ENCODE results near the gene ZNF829. TPM values are rescaled to one million over a fixed set of nuclear protein-coding genes. Genes with fewer than 3 reads are reported as not detected.

Gene ZNF829
- polyA plus RNA-seq, 1 donor from 2014 or later, result 1.9 TPM

DNA sequence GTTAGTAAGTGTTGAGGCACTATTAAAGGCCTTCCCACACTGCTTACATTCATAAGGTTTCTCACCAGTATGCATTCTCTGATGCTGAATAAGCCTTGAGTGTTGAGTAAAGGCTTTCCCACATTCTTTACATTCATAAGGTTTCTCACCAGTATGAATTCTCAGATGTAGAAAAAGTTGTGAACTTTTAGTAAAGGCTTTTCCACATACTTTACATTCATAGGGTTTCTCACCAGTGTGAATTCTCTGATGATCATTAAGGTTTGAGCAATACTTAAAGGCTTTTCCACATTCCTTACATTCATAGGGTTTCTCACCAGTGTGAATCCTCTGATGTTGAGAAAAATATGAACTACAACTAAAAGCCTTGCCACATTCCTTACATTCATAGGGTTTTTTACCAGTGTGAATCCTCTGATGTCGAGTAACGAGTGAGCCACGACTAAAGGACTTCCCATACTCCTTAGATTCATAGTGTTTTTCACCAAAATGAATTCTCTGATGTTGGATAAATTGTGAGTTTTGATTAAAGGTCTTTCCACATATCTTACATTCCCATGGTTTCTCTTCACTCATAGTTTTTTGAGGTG, 24.2 kb downstream of the ZNF829 start:
- H3K27me3 ChIP-seq (ENCODE audit: insufficient read depth, low read depth, low read length), result no peaks in the 10 kb centered on the region
- no peaks in the 10 kb centered on the region for H3F3A ChIP-seq (ENCODE audit: insufficient read depth, low read length, poor library complexity, severe bottlenecking)
- H4K20me1 ChIP-seq (ENCODE audit: insufficient read depth), result no peaks in the 10 kb centered on the region
- no peaks in the 10 kb centered on the region for H3K9me2 ChIP-seq (ENCODE audit: insufficient read depth, low read length)
- peaks cover 50% of the 10 kb centered on the region for H3K36me3 ChIP-seq (ENCODE audit: insufficient read depth, low read length)
- H3K27ac ChIP-seq (ENCODE audit: low read length), result no peak overlapping the region
- TF ChIP-seq EP300 (conservative IDR thresholded peaks at IDR 0.05; ENCODE audit: poor library complexity, severe bottlenecking) (no peak), RAD21 (conservative IDR thresholded peaks at IDR 0.05) (no peak), MXI1 (conservative IDR thresholded peaks at IDR 0.05; ENCODE audit: poor library complexity, severe bottlenecking) (no peak), POLR2AphosphoS5 (IDR thresholded peaks at IDR 0.05) (no peak), TAF1 (IDR thresholded peaks at IDR 0.05; ENCODE audit: low read depth) (no peak), SMC3 (conservative IDR thresholded peaks at IDR 0.05; ENCODE audit: poor library complexity) (no peak), EZH2 (IDR thresholded peaks at IDR 0.05; ENCODE audit: borderline replicate concordance, insufficient read depth, low read length, poor library complexity, severe bottlenecking) (no peak)
- TF ChIP-seq, protein P1, sequence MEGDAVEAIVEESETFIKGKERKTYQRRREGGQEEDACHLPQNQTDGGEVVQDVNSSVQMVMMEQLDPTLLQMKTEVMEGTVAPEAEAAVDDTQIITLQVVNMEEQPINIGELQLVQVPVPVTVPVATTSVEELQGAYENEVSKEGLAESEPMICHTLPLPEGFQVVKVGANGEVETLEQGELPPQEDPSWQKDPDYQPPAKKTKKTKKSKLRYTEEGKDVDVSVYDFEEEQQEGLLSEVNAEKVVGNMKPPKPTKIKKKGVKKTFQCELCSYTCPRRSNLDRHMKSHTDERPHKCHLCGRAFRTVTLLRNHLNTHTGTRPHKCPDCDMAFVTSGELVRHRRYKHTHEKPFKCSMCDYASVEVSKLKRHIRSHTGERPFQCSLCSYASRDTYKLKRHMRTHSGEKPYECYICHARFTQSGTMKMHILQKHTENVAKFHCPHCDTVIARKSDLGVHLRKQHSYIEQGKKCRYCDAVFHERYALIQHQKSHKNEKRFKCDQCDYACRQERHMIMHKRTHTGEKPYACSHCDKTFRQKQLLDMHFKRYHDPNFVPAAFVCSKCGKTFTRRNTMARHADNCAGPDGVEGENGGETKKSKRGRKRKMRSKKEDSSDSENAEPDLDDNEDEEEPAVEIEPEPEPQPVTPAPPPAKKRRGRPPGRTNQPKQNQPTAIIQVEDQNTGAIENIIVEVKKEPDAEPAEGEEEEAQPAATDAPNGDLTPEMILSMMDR (IDR thresholded peaks at IDR 0.05; ENCODE audit: poor library complexity, severe bottlenecking), result no peak
- TF ChIP-seq, protein P2, sequence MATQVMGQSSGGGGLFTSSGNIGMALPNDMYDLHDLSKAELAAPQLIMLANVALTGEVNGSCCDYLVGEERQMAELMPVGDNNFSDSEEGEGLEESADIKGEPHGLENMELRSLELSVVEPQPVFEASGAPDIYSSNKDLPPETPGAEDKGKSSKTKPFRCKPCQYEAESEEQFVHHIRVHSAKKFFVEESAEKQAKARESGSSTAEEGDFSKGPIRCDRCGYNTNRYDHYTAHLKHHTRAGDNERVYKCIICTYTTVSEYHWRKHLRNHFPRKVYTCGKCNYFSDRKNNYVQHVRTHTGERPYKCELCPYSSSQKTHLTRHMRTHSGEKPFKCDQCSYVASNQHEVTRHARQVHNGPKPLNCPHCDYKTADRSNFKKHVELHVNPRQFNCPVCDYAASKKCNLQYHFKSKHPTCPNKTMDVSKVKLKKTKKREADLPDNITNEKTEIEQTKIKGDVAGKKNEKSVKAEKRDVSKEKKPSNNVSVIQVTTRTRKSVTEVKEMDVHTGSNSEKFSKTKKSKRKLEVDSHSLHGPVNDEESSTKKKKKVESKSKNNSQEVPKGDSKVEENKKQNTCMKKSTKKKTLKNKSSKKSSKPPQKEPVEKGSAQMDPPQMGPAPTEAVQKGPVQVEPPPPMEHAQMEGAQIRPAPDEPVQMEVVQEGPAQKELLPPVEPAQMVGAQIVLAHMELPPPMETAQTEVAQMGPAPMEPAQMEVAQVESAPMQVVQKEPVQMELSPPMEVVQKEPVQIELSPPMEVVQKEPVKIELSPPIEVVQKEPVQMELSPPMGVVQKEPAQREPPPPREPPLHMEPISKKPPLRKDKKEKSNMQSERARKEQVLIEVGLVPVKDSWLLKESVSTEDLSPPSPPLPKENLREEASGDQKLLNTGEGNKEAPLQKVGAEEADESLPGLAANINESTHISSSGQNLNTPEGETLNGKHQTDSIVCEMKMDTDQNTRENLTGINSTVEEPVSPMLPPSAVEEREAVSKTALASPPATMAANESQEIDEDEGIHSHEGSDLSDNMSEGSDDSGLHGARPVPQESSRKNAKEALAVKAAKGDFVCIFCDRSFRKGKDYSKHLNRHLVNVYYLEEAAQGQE (IDR thresholded peaks at IDR 0.05; ENCODE audit: borderline replicate concordance), result no peak
- H2AFZ ChIP-seq (ENCODE audit: low read depth, low read length), result no peak overlapping the region
- H3K79me2 ChIP-seq (replicated peaks; ENCODE audit: insufficient read depth, low read length), result no peaks in the 10 kb centered on the region
- H3K9ac ChIP-seq (ENCODE audit: low read length), result no peak overlapping the region
- H3K9me3 ChIP-seq (ENCODE audit: low read length), result peaks cover 54% of the 10 kb centered on the region
- no peak overlapping the region for H3K4me3 ChIP-seq (ENCODE audit: low read length)
- no peak overlapping the region for H3K4me2 ChIP-seq (ENCODE audit: low read length)

DNA sequence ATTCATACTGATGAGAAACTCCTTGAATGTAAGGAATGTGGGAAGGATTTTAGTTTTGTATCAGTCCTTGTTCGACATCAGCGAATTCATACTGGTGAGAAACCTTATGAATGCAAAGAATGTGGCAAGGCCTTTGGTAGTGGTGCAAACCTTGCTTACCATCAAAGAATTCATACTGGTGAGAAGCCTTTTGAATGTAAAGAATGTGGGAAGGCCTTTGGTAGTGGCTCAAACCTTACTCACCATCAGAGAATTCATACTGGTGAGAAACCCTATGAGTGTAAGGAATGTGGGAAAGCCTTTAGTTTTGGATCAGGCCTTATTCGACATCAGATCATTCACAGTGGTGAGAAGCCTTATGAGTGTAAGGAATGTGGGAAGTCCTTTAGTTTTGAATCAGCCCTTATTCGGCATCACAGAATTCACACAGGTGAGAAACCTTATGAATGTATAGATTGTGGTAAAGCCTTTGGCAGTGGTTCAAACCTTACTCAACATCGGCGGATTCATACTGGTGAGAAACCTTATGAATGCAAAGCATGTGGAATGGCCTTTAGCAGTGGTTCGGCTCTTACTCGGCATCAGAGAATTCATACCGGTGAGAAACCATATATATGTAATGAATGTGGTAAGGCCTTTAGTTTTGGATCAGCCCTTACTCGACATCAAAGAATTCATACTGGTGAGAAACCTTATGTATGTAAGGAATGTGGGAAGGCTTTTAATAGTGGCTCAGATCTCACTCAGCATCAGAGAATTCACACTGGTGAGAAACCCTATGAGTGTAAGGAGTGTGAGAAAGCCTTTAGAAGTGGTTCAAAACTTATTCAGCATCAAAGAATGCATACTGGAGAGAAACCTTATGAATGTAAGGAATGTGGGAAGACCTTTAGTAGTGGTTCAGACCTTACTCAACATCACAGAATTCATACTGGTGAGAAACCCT, 38.8 kb downstream of the ZNF829 start:
- Histone ChIP-seq H3K4me2 (ENCODE audit: low read length) (no peak overlapping the region), H3K9me3 (ENCODE audit: low read length) (peaks cover 52% of the 10 kb centered on the region), H3K27ac (ENCODE audit: low read length) (no peak overlapping the region), H3K27me3 (ENCODE audit: insufficient read depth, low read depth, low read length) (no peaks in the 10 kb centered on the region), H4K20me1 (ENCODE audit: insufficient read depth) (no peaks in the 10 kb centered on the region), H3K9me2 (ENCODE audit: insufficient read depth, low read length) (no peaks in the 10 kb centered on the region), H3F3A (ENCODE audit: insufficient read depth, low read length, poor library complexity, severe bottlenecking) (no peaks in the 10 kb centered on the region), H3K4me3 (ENCODE audit: low read length) (no peak overlapping the region), H3K9ac (ENCODE audit: low read length) (no peak overlapping the region), H3K36me3 (ENCODE audit: insufficient read depth, low read length) (peaks cover 50% of the 10 kb centered on the region), H2AFZ (ENCODE audit: low read depth, low read length) (no peak overlapping the region), H3K79me2 (replicated peaks; ENCODE audit: insufficient read depth, low read length) (peaks cover 4% of the 10 kb centered on the region)
- TF ChIP-seq MXI1 (conservative IDR thresholded peaks at IDR 0.05; ENCODE audit: poor library complexity, severe bottlenecking) (no peak), POLR2AphosphoS5 (IDR thresholded peaks at IDR 0.05) (no peak), TAF1 (IDR thresholded peaks at IDR 0.05; ENCODE audit: low read depth) (no peak), SMC3 (conservative IDR thresholded peaks at IDR 0.05; ENCODE audit: poor library complexity) (no peak), EP300 (conservative IDR thresholded peaks at IDR 0.05; ENCODE audit: poor library complexity, severe bottlenecking) (no peak), EZH2 (IDR thresholded peaks at IDR 0.05; ENCODE audit: borderline replicate concordance, insufficient read depth, low read length, poor library complexity, severe bottlenecking) (no peak), RAD21 (conservative IDR thresholded peaks at IDR 0.05) (no peak)
- TF ChIP-seq, protein P2 (IDR thresholded peaks at IDR 0.05; ENCODE audit: borderline replicate concordance), result no peak
